ENCODE measurements around the gene MKS1.

DNA sequence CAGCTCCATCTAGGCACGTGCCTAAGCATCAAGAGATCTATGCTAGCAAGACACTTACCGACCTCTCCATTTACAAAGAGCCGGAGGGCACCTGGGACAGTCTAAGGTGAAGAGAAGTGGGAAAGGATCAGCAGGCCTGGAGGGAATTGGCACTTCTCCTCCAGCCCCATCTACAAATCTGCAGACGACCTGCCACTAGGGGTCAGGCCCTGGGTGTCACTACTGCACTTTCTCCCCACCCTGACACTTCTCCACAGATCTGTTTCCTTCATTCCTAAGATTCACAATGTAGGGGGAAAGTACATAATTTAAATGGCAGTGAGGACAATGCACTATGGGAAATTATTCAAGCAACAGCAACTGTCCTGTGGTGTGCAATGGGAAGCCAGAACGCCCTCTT lies 8.1 kb downstream of the MKS1 start:
- TF ChIP-seq POLR2AphosphoS5 (IDR thresholded peaks at IDR 0.05) = no peak
- TF ChIP-seq, protein P1, sequence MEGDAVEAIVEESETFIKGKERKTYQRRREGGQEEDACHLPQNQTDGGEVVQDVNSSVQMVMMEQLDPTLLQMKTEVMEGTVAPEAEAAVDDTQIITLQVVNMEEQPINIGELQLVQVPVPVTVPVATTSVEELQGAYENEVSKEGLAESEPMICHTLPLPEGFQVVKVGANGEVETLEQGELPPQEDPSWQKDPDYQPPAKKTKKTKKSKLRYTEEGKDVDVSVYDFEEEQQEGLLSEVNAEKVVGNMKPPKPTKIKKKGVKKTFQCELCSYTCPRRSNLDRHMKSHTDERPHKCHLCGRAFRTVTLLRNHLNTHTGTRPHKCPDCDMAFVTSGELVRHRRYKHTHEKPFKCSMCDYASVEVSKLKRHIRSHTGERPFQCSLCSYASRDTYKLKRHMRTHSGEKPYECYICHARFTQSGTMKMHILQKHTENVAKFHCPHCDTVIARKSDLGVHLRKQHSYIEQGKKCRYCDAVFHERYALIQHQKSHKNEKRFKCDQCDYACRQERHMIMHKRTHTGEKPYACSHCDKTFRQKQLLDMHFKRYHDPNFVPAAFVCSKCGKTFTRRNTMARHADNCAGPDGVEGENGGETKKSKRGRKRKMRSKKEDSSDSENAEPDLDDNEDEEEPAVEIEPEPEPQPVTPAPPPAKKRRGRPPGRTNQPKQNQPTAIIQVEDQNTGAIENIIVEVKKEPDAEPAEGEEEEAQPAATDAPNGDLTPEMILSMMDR (IDR thresholded peaks at IDR 0.05; ENCODE audit: poor library complexity, severe bottlenecking) = no peak
- no peak for TF ChIP-seq EP300 (conservative IDR thresholded peaks at IDR 0.05; ENCODE audit: poor library complexity, severe bottlenecking)
- TF ChIP-seq RAD21 (conservative IDR thresholded peaks at IDR 0.05) = no peak
- TF ChIP-seq EZH2 (IDR thresholded peaks at IDR 0.05; ENCODE audit: borderline replicate concordance, insufficient read depth, low read length, poor library complexity, severe bottlenecking) = no peak
- TF ChIP-seq TAF1 (IDR thresholded peaks at IDR 0.05; ENCODE audit: low read depth) = no peak
- no peak for TF ChIP-seq MXI1 (conservative IDR thresholded peaks at IDR 0.05; ENCODE audit: poor library complexity, severe bottlenecking)
- TF ChIP-seq, protein P2, sequence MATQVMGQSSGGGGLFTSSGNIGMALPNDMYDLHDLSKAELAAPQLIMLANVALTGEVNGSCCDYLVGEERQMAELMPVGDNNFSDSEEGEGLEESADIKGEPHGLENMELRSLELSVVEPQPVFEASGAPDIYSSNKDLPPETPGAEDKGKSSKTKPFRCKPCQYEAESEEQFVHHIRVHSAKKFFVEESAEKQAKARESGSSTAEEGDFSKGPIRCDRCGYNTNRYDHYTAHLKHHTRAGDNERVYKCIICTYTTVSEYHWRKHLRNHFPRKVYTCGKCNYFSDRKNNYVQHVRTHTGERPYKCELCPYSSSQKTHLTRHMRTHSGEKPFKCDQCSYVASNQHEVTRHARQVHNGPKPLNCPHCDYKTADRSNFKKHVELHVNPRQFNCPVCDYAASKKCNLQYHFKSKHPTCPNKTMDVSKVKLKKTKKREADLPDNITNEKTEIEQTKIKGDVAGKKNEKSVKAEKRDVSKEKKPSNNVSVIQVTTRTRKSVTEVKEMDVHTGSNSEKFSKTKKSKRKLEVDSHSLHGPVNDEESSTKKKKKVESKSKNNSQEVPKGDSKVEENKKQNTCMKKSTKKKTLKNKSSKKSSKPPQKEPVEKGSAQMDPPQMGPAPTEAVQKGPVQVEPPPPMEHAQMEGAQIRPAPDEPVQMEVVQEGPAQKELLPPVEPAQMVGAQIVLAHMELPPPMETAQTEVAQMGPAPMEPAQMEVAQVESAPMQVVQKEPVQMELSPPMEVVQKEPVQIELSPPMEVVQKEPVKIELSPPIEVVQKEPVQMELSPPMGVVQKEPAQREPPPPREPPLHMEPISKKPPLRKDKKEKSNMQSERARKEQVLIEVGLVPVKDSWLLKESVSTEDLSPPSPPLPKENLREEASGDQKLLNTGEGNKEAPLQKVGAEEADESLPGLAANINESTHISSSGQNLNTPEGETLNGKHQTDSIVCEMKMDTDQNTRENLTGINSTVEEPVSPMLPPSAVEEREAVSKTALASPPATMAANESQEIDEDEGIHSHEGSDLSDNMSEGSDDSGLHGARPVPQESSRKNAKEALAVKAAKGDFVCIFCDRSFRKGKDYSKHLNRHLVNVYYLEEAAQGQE (IDR thresholded peaks at IDR 0.05; ENCODE audit: borderline replicate concordance) = no peak
